NT2/D1 (cell line): ENCODE measurements around the gene CHTOP.

Experiments
- DNase-seq: peaks from one replicate; pipeline ENCODE4 v3.0.0-alpha.2; 2011; ENCODE audit warnings: low read depth, low spot score
- H3K27me3 ChIP-seq: 2 replicates; pipeline ENCODE4 v1.6.0; 2011; ENCODE audit warnings: mild to moderate bottlenecking; ENCODE audit not compliant: insufficient read length, insufficient read depth
- H3K36me3 ChIP-seq: 2 replicates; pipeline ENCODE4 v1.6.1; 2011; ENCODE audit warnings: mild to moderate bottlenecking, low read length, mixed read lengths; ENCODE audit not compliant: insufficient read depth, insufficient read length
- H3K4me1 ChIP-seq: 2 replicates; pipeline ENCODE4 v1.5.1; 2011; ENCODE audit not compliant: insufficient read depth, insufficient read length
- H3K4me3 ChIP-seq: 2 replicates; pipeline ENCODE4 v1.5.1; 2011; ENCODE audit warnings: low read depth; ENCODE audit not compliant: insufficient read length
- H3K9ac ChIP-seq: 2 replicates; pipeline ENCODE4 v1.6.0; 2011; ENCODE audit warnings: low read depth; ENCODE audit not compliant: insufficient read length
- H3K9me3 ChIP-seq: 2 replicates; pipeline ENCODE4 v1.5.1; 2011; ENCODE audit warnings: mild to moderate bottlenecking, low read length; ENCODE audit not compliant: insufficient read depth
- SUZ12 ChIP-seq: IDR thresholded peaks from 2 replicates; pipeline ENCODE4 v1.6.1; 2011; ENCODE audit not compliant: insufficient read length, insufficient read depth; ENCODE audit errors: extremely low read depth
- YY1 ChIP-seq: IDR thresholded peaks from 2 replicates; pipeline ENCODE4 v1.6.1; 2011; ENCODE audit not compliant: insufficient read length, insufficient read depth
- ZNF274 ChIP-seq: IDR thresholded peaks from 2 replicates; pipeline ENCODE4 v1.6.1; 2011; ENCODE audit warnings: mild to moderate bottlenecking, low read depth, low read length

CHTOP gene

DNA sequence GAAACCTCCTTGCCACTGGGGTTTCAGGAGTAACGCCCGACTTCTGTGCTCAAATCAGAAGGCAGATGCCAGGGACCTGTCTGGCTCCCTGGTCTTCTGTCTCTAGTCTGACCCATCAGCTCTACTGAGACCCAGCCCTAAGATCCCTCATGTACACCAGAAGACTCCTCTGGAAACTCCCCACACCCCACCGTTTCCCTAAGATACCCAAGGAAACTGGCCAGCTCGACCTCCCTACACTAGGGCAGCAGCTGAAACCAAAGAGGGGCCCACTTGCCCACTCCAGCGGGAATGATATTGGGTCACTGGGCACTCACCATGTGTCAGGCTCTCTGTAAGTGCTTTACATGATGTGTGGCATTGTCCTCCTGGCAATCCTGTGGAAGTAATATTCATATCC lies 20.5 kb upstream of the CHTOP start:
- TF ChIP-seq ZNF274, result no peak
- no peak for TF ChIP-seq SUZ12
- TF ChIP-seq YY1, result no peak
- Histone ChIP-seq H3K4me1 (peaks cover 55% of the 10 kb centered on the region), H3K9ac (peak overlapping the region; percentile 39), H3K4me3 (no peak overlapping the region), H3K36me3 (peaks cover 10% of the 10 kb centered on the region), H3K27me3 (peaks cover 3% of the 10 kb centered on the region), H3K9me3 (no peaks in the 10 kb centered on the region)
- DNase-seq, result no peak

DNA sequence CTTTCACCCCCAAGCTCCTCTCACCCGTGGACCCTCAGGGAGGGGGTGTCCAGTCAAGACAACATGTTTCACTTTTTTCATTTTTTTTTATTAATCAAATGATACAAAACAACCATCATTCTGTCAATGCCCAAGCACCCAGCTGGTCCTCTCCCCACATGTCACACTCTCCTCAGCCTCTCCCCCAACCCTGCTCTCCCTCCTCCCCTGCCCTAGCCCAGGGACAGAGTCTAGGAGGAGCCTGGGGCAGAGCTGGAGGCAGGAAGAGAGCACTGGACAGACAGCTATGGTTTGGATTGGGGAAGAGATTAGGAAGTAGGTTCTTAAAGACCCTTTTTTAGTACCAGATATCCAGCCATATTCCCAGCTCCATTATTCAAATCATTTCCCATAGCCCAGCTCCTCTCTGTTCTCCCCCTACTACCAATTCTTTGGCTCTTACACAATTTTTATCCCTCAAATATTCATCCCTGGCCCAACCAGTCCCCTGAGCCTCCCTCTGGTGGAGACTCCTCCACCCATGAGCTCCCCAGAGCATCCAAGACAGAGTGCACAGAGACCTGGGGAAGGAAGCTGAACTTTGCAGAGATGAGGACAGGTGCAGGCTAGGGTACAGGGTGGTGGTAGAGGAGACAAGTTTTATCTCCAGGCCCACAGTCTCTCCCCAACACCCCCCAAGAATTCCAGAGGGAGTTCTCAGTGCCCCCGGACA lies 19.5 kb upstream of the CHTOP start:
- Histone ChIP-seq H3K27me3 (peaks cover 3% of the 10 kb centered on the region), H3K9ac (no peak overlapping the region), H3K36me3 (peaks cover 19% of the 10 kb centered on the region), H3K4me3 (no peak overlapping the region), H3K9me3 (no peaks in the 10 kb centered on the region), H3K4me1 (peaks cover 48% of the 10 kb centered on the region)
- no peak for DNase-seq
- TF ChIP-seq SUZ12, result no peak
- no peak for TF ChIP-seq ZNF274
- no peak for TF ChIP-seq YY1

DNA sequence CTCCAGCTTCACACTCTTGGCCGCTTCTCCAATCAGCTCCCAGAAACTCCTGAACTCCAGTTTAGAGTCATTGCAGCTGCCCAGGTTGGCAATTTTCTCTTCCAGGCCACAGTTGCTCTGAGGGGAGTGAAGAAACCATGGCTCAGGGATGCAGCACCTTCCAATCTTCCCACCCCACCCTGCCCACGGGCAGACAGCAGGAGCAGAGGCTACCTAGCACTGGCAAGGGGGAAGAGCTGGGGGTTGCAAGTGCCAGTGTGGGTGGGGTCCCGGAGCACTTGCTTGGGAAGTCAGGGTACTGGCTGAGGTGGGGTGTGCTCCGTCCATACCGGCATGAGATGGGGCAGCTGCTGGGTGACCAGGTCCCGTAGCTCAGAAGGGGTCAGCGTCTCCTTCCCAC lies 19.0 kb upstream of the CHTOP start:
- TF ChIP-seq ZNF274, result no peak
- no peak overlapping the region for H3K9ac ChIP-seq
- DNase-seq, result no peak
- H3K4me1 ChIP-seq, result peaks cover 43% of the 10 kb centered on the region
- H3K9me3 ChIP-seq, result 0 out of 2 replicates have a peak, but pooled peaks cover 3% of the 10 kb centered on the region
- peaks cover 3% of the 10 kb centered on the region for H3K27me3 ChIP-seq
- H3K4me3 ChIP-seq, result no peak overlapping the region
- peaks cover 24% of the 10 kb centered on the region for H3K36me3 ChIP-seq

DNA sequence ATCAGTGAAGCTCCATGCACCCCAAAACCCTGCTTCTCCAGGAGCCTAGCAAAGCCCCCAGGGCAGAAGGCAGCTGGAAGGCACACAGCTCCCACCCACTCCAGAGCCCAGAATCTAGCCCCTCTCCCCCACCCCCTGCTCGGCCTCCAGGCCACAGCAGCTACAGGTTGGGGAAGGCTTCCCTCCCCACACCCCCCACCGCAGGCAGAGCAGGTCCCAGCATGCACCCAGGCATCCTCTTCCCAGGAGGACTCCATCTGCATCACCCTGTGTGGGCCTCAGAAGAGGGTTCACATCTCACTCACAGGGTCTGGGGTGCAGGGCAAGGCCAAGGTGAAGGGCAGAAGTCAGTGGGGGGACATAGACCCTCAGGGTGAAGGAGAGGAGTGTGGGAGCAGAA lies 18.5 kb upstream of the CHTOP start:
- H3K4me1 ChIP-seq, result peaks cover 38% of the 10 kb centered on the region
- peaks cover 29% of the 10 kb centered on the region for H3K36me3 ChIP-seq
- no peak overlapping the region for H3K4me3 ChIP-seq
- H3K9ac ChIP-seq, result no peak overlapping the region
- no peak for TF ChIP-seq YY1
- no peak for TF ChIP-seq ZNF274
- TF ChIP-seq SUZ12, result no peak
- 0 out of 2 replicates have a peak, but pooled peaks cover 7% of the 10 kb centered on the region for H3K9me3 ChIP-seq
- H3K27me3 ChIP-seq, result peaks cover 3% of the 10 kb centered on the region
- no peak for DNase-seq

DNA sequence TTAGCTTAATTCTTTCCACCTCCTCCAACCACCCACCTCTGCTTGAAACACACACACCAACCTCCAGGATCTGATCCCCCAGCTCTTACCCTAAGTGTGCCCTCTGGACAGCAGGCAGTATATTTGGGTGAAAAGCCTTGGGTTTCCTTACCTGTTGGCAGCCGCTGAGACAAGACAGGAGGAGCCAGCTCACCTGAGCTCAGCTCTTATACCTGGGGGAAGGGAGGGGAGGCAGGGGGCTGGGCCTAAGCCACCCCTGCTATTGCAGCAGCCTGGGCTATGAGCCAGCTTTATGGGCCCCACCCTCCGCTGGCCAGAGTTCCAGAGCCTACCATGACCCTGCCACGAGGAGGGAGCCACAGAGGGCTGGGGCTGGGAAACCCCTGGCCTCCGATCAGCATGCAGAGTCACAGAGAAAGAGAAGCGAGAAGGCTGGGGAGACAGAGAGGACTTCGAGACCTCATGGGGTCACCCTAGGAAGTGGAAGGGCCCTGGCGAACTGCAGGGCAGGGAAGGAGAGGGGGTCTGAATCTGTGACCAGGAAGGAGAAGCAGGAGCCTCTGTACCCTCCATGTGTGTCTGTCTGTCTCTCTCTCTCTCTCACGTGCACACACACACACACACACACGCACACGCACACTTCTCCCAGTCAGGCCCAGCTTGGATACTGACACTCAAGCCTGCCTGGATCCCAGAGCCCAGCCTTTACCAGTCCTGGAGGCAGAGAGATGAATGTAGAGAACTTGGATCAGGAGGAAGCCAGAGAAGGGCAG lies 17.5 kb upstream of the CHTOP start, which contains the start of gene S100A14:
Gene S100A14 (minus strand): TSS at position 182 of the 773 bp plus-strand sequence. CDS start 467 bp downstream, outside the sequence.
- TF ChIP-seq SUZ12 (no peak), ZNF274 (no peak), YY1 (no peak)
- no peak for DNase-seq
- H3K36me3 ChIP-seq, result peaks cover 38% of the 10 kb centered on the region
- no peak within 1 kb of the TSS for H3K4me3 ChIP-seq
- 0 out of 2 replicates have a peak, but pooled peaks cover 11% of the 10 kb centered on the region for H3K9me3 ChIP-seq
- H3K4me1 ChIP-seq, result peaks cover 34% of the 10 kb centered on the region
- no peak within 1 kb of the TSS for H3K9ac ChIP-seq
- peaks cover 3% of the 10 kb centered on the region for H3K27me3 ChIP-seq

DNA sequence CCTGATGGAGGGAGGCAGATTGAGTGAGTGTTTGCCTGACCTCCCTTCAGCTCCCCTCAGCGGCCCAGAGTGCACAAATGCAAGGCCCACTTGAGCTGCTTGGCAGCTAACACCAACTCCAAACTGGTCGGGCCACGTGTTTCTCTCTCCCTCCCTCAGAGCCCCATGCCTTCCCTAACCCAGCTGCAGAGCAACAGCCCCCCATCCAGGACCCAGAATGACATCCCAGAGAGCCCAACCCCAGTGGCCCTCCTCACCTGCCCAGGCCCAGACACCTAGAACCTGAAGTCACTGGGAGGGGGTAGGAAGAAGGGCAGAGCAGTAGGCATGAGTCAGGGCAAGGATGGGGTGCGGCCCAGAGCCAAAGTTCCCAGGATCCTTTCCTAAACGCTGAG lies 17.0 kb upstream of the CHTOP start:
- no peak for TF ChIP-seq SUZ12
- TF ChIP-seq ZNF274, result no peak
- no peak for TF ChIP-seq YY1
- H3K27me3 ChIP-seq, result peaks cover 3% of the 10 kb centered on the region
- no peak overlapping the region for H3K4me3 ChIP-seq
- peaks cover 32% of the 10 kb centered on the region for H3K4me1 ChIP-seq
- H3K9ac ChIP-seq, result no peak overlapping the region
- peaks cover 44% of the 10 kb centered on the region for H3K36me3 ChIP-seq
- DNase-seq, result no peak
- H3K9me3 ChIP-seq, result 0 out of 2 replicates have a peak, but pooled peaks cover 11% of the 10 kb centered on the region

DNA sequence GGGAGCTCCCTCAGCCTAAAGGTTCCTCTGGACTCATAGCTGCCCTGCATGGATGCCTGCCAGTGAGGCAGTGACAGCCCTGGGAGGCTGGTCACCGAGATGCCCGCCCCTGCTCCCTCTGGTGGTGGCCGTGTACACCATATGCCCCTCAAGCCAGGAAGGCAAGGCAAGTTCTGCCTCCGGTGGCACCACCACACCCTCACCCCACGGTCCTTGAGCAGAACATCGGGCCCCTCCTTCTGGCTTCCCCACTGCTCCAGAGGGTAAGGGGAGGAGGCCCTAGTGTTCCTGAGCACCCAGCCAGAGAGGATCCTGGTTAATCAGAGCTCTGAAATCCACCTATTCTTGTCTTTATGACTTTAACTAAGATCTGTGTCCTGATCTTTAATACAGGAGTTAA lies 16.2 kb upstream of the CHTOP start:
- Histone ChIP-seq H3K9me3 (0 out of 2 replicates have a peak, but pooled peaks cover 11% of the 10 kb centered on the region), H3K4me3 (no peak overlapping the region), H3K36me3 (peaks cover 52% of the 10 kb centered on the region), H3K4me1 (peaks cover 27% of the 10 kb centered on the region), H3K27me3 (no peaks in the 10 kb centered on the region), H3K9ac (no peak overlapping the region)
- no peak for TF ChIP-seq YY1
- no peak for TF ChIP-seq SUZ12
- no peak for TF ChIP-seq ZNF274
- no peak for DNase-seq
